Activated T-helper 1 cell treated with Interleukin-2 at 50 U/mL for 16 hours (primary cell): ENCODE data around the gene MED15.

Experiments used
- DNase-seq: peaks from one replicate; pipeline ENCODE4 v3.0.0-alpha.2; 2020; ENCODE audit warnings: low read depth

The MED15 gene

DNA sequence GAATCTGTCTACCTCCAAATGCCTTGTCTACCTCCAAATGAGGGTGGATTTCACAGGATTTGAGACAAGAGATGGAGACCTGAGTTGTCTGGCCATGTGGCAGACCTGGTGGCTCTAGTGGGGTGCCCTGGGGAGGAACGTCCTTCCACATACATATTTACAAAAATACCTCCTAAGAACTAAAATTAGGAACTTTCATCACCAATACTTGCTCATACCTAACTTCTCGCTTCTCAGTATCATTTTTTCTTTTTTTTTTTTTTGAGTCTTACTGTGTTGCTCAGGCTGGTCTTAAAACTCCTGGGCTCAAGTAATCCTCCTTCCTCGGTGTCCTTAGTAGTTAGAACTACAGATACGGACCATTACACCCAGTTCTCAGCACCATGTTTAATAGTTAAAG is 117.9 kb downstream of the MED15 start:
- DNase-seq, result no peak

DNA sequence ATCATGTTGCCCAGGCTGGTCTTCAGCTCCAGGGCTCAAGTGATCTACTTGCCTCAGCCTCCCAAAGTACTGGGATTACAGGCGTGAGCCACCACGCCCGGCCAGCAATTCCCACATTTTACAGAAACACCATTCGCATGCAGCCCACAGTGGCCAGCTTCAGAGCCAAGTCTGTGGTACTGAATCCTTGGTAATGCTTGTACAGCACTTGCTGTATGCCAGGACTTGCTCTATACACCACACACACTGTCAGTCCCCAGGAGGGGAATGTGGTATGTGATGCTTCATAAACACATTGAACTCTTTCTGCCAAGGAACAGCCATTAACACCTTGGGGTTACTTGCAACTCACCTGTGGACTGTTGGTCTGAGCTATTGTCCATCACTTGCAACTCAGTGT is 119.4 kb downstream of the MED15 start:
- DNase-seq, result no peak

DNA sequence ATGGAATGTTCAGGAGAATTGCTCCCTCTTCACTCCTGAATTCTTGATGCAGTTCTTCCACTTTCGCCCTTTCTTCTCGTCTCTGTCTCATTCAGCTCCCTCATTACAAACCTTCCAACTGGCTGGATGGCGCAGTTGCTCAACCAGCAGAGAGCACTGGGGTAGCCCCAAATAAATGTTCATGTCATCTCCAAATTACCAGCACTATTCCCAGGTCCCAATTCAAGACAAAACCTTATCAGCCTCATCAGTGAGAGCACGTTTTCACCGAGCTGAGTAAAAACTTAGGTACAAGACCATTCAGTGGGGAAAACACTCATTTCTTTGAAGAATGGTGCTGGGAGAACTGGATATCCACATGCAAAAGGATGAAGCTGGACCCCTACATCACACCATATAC is 120.0 kb downstream of the MED15 start:
- no peak for DNase-seq

DNA sequence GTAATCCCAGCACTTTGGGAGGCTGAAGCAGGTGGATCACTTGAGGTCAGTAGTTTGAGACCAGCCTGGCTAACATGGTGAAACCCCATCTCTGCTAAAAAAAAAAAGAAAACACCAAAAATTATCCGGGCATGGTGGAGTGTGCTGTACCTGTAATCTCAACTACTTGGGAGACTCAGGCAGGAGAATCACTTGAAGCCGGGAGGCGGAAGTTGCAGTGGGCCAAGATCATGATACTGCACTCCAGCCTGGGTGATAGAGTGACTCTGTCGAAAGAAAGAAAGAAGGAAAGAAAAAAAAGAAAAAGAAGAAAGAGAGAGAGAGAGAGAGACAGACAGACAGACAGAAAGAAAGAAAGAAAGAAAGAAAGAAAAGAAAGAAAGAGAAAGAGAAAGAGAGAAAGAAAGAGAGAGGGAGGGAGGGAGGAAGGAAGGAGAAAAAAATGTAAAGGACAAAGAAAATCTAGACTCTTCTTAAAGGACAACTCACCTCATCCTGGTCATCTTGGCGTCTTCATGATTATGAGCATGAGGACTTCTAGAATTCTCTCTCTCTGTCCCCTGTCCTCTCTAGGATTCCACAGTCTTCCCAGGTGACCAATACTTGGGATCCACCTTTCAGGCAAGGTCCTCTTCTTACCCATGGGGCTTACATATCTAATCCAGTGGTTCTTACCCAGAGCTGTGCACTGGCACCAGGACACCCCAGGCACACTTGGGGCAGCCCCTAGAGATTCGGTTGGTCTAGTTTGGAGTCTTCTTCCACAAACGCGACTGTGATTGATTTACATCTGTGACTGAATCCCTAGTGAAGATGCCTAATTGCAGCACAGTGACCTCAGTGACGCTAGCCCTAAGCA is 120.9 kb downstream of the MED15 start:
- no peak for DNase-seq

DNA sequence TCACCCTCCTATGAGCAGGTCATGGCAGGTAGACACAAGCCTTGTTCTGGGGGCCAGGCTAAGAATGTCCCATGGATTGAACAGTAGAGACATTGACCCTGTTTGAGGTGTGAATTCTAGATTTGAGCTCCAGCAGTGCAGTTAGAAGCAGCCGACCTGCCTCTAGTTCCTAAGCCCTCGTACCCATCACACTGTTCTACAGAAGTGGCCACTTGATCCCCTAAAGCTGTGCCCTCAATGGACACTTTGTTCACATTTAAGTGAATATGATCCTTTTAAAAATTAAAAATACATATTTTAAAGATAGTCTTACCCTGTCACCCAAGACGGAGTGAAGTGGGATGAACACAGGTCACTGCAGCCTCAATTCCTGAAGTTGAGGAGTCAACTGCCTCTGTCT is 122.0 kb downstream of the MED15 start:
- DNase-seq, result no peak

DNA sequence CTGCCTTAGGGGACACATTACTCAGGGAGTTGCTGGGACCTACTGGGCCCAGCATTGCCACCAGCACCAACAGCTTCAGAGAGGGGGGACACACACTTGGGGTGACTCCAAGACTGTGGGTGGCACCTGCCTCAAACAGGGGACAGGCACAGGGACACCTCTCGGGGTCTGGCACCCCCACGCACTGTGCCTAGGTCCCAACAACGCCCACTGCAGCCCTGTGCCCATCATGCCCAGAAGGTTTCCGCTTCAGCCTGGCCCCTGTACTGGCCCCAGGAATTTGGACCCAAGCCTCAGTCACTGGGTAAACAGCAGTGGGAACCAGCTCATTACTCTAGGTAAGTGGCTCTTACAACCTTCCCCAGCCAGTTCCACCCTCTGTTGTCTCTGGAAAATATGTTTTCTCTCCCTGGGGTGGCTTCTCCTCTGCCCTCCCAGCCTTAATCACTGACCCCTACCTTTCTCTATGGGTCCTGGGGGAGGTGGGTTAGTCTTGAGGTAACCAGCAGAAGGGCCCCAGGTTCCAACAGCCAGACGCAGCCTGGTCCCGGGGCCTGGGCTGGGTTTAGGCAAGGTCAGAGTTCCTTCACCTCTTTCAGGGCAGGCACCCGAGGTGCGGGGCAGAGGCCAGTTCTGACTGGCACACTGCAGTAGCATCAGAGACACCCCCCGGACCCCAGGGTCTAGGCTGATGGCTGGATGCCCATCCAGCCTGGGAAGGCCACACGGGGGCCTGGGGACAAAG is 123.6 kb downstream of the MED15 start:
- DNase-seq, result no peak

DNA sequence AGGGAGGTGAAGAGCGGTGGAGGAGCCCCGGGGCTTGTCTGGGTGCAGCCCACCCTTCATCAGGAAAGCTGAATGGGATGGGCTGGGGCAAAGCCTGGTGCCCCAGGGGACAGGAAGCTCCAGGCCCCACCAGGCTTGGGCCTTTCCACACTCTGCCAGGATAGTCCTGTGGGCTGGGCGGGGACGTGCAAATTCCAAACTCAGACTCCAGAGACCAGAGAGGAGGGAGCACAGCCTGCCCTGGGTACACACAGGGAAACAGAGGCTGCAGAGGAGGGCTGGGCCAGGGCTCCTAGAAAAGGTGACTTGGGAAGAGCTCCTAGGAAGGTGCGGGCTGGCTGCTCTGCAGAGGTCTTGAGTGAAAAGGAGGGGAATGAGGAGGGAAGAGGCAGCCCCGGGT is 124.7 kb downstream of the MED15 start:
- DNase-seq, result no peak

DNA sequence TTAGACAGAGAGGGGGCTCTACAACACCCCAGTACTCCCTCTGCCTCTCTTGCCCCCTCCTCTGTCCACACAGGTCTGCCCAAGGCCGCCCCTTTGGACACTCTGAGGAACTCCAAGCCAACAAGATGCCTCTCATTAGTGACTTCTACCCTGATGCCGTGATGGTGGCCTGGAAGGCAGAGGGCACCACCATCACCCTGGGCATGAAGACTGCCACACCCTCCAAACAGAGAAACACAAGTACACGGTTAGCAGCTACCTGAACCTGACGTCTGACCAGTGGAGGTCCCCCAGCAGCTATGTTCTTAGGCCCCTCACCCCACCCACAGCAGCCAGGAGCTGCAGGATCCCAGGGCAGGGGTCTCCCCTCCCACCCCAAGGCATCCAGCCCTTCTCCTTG is 125.1 kb downstream of the MED15 start:
- no peak for DNase-seq

DNA sequence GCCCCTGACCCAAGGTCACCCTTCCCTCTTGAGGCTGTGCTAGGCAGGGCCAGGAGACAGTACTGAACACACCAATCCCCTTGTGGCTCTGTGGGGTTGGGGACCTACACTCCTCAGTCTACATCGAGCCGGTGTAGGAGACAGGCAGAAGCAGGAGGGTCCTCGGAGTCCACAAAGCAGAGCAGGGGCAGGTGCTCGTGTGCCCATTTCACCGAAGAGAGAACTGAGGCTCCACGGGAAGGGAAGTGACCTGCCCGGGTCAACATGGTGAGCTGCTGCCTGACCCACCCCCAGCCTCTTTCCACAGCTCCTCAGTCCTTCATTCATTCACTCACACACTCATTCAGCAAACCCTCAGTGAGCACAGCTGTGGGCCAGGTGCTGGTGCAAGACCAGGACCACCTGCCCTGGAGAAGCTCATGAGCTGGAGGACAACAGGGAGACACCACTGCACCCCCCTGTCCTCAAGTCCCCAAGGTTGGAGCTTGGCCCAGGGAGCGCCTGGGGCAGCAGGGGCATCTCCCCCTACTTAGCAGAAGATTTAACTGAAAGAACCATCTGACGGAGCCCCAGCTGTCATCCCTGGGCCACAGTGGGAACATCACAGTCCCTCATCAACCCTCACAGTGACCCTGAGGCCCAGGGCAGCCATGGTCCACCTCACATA is 127.3 kb downstream of the MED15 start:
- no peak for DNase-seq

DNA sequence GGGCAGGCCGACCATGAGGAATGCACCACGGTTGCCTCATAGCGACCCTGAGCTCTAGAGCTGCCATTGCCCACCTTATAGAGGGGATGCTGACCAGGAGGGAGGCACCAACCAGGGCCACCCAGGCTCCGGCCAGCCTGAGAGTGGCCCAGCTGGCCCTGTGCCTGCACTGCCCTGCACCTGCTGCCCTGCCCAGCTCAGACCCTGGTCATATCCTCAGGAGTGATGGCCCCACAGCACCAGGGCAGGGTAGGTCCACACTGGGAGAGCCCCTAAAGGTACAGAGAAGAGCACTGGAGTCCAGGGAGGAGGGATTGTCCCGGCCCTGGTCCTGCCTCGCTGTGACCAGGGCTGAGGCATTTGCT is 127.8 kb downstream of the MED15 start:
- DNase-seq, result no peak

DNA sequence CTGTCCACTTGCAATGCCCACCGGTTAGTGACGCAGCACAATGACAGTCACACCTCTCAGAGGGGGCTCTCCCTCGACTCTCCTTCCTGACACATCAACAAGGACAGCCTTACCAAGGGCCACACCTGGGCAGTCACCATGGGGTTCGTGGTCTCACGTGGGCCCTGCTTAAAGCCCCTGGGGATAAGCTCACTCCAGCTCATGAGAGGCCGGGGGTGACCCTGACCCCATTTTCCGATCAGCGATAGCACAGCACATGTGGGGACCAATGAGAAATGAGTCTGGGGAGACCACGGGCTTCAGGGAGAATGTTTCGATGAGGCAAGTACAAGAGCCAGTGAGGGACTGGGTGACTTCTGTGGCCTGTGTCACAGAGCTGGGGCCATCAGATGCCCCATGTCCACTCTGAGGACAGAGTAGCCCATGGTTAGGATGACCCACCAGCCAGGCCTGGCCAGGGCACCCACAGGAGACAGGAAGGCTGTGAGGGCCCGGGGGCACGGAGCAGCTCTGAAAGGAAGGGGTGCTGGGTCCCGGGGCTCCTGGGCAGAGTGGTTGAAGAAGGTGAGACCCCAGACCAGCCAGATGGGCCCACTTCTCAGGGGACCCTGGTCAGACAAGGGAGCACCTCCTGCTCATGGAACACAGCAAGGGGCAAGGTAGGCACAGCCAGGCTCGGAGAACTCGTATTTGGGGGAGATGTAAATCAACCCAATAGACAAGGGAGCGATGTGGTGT is 128.8 kb downstream of the MED15 start:
- DNase-seq, result no peak

DNA sequence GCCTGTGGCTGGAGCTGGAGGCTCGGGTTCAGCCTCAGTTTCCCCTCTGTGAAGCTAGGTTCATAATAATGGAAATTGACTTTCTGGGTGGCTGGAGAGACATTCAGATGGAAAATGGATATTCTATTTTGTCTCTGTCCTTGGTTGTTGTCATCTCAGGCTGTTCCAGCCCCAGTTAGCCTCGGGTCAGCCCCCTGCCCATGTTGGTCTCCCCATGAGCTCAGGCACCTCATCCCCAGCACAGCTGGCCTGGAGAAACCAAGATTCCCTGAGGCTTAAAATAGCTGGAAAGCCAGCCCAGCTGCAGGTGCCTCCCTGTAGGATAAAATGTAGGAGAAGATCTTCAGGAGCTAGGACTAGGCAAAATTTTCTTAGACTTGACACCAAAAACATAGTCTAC is 129.5 kb downstream of the MED15 start:
- no peak for DNase-seq
